ENCODE data around the gene PPP2R2B. TPM values are rescaled to one million over a fixed set of nuclear protein-coding genes. Genes with fewer than 3 reads are reported as not detected.

Gene PPP2R2B
- total RNA-seq, 4 donors from 2014 or later = 0.31 to 1.9 (median 0.96) TPM

- no peak for TF ChIP-seq CTCF (IDR thresholded peaks at IDR 0.05)
- DNase-seq (ENCODE audit: low spot score) = no peak
- no peak for ATAC-seq (ENCODE audit: low FRiP score)
Observed at GRCh38 chr5:146793709-146794108, 84.8 kb downstream of the PPP2R2B start.

- DNase-seq (ENCODE audit: low spot score) (no peak), ATAC-seq (ENCODE audit: low FRiP score) (no peak)
- no peak for TF ChIP-seq CTCF (IDR thresholded peaks at IDR 0.05)
Observed at GRCh38 chr5:146791471-146791870, 87.1 kb downstream of the PPP2R2B start.

GRCh38 chr5:146789712-146790653 lies 88.6 kb downstream of the PPP2R2B start:
- no peak for ATAC-seq (ENCODE audit: low FRiP score)
- no peak for DNase-seq (ENCODE audit: low spot score)
- no peak for TF ChIP-seq CTCF (IDR thresholded peaks at IDR 0.05)

- no peak for TF ChIP-seq CTCF (IDR thresholded peaks at IDR 0.05)
- no peak for DNase-seq (ENCODE audit: low spot score)
Observed at GRCh38 chr5:146788898-146789297, 89.7 kb downstream of the PPP2R2B start.

GRCh38 chr5:146785065-146785464 lies 93.5 kb downstream of the PPP2R2B start:
- ATAC-seq (ENCODE audit: low FRiP score) = no peak
- no peak for DNase-seq (ENCODE audit: low spot score)

More at GRCh38 chr5:146788898-146789297, 89.7 kb downstream of the PPP2R2B start:
- ATAC-seq (ENCODE audit: low FRiP score) = no peak

GRCh38 chr5:146781157-146781556 lies 97.4 kb downstream of the PPP2R2B start:
- no peak for TF ChIP-seq CTCF (IDR thresholded peaks at IDR 0.05)
- DNase-seq (ENCODE audit: low spot score) (no peak), ATAC-seq (ENCODE audit: low FRiP score) (no peak)

More at GRCh38 chr5:146785065-146785464, 93.5 kb downstream of the PPP2R2B start:
- TF ChIP-seq CTCF (IDR thresholded peaks at IDR 0.05) = no peak
